A204.1 (cell line): ENCODE measurements around the gene LFNG.

ENCODE experiments used
- FAIRE-seq: peaks from 2 replicates; lab custom pipeline; 2012; peaks lifted over from hg19 to GRCh38; lab: Jason Lieb, UNC

Gene LFNG

DNA sequence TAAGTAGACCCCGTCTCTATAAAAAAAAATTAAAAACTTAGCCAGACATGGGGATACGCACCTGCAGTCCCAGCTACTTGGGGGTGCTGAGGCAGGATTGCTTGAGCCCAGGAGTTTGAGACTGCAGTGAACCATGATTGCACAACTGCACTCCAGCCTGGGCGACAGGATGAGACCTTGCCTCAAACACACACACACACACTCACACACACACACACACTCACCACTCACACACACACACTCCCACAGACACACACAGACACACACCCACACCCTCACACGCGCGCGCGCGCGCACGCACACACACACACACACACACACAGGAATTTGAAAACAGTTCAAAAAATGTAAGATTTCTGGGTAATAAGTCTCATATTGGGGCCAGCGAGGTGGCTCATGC, 34.7 kb upstream of the LFNG start:
- no peak for FAIRE-seq

DNA sequence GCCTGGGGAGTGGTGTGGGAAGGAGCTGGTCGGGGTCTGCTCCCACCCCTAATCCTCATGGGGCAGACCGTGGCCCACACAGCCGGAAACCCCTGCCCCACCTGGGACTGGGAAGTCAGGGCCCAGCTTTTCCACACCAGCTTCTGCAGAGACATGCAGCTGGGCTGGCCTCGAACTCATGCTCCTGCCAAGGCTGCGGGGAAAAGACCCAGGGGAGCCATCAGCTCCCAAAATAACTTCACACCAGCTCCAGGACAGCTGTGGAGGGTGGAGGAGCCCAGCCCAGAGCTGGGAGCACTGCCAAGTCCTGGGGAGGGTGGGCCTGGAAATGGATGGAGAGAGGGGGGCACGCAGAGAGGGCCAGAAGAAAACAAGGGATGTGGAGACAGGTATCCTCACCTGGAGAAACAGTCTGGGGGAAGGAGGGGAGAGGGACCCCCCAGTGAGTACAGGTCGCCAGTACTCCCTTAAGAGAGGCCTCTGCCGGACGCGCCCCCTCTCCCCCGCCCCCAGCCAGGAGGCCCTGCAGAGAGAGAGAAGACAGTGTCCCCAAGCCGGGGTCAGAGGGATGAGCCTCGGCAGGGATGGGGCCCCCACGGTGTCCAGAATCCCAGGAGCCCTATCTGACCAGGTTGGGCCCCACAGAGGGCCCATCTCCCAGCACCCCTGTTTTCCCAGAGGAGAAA, 31.8 kb upstream of the LFNG start:
- no peak for FAIRE-seq

DNA sequence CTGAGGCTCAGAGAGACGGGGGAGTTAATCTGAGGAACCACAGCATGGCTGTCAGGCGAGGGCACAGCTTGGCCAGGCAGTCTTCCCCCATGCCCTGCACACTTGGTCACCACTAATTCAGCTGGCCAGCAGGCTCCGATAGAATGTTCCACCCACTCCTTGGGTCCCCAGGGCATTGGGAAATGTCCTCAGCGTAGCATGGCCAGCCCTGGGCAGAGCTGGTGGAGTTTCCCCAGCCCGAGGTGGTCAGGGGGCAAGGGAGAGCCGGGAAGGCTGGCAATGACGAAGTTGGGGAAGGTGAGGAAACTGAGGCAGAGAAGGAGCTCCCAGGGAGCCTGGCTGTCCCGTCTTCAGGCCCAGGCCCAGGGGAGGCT, 31.3 kb upstream of the LFNG start:
- FAIRE-seq: no peak

DNA sequence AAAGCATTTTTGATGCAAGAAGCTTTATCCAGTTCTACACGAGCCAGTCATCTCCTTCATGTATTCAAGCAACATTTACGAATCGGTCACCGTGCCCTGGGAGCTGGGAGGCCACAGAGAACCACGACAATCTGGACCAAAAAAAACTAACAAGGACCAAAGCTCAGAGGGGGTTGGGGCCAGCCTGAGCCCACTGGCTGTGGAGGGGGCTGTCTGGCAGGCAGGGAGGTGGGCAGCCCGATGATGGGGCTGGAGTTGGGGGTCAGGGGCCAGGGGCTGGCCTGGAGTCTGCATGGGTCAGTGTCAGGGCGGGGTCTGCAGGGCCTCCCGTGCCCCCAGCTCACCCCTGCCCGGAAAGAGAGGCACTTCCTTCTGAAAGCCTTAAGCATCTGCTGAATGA, 30.9 kb upstream of the LFNG start:
- no peak for FAIRE-seq

DNA sequence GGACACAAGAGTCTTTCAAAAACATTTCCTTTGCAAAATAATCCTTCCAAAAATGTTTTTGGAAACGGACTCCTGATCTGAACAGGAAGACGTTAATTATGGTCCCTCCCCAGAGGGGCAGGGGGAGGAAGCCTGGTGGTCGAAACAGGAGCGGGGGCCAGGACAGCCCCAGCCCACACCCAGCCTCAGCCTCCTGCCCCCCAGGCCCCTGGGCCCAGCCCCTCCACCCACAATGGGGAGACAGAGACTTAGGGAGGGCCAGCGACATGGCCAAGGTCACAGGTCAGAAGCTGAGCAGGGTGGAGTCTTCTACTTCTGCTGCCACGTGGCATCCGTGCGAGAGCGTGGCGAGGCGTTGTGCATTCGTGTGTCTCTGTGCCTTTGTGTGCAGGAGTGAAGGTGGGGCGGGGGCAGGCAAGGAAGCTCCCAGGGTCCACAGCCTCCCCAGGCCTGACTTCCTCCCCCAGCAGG, 29.4 kb upstream of the LFNG start:
- no peak for FAIRE-seq

DNA sequence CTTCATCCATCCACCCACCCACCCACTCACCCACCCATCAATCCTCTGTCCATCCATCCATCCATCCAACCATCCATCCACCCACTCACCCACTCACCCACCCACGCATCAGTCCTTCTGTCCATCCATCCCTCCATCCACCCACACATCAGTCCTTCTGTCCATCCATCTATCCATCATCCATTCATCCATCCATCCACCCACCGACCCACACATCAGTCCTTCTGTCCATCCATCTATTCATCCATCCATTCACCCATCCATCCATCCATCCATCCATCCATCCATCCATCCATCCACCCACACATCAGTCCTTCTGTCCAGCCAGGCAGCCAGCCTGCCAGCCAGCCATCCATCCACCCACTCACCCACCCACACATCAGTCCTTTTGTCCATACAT, 27.5 kb upstream of the LFNG start:
- no peak for FAIRE-seq

DNA sequence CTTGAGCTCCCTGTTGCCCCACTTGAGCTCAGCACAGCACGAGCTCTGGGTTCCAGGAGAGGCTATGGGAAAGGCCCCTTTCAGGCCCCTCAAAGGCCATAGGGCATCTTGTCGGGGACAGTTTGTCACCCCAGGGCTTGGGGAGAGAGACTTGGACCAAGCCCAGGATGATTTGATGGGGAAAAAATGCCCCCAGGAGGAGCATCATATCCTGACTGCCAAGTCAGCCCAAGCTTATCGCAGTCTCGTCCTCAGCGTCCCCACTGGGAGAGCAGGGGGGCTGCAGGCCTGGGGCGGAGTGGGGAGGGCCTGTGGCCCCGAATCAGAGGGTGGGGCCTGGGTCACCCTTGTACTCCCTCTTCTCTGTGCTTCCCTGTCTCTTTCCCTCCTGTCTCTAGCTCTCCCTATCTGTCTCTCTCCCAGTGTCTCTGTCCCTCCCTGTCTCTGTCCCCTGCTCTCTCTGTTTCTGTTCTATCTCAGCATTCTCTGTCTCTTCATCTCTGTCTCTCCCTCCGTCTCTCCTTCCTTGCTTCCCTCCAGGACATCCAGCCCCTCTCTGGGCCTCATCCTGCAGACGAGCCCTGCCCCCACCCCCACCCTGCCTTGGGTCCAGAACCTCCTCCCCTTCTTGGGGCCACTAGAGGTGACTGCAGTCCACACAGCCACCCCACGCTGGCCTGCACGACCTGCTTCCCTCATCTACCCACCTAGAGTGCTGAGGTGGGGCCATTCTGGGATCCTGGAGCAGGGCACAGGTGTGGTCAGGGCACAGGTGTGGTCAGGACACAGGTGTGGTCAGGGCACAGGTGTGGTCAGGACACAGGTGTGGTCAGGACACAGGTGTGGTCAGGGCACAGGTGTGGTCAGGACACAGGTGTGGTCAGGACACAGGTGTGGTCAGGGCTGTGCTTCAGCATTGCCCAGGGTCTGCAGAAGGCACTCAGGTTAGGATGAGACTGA, 26.1 kb upstream of the LFNG start:
- no peak for FAIRE-seq

DNA sequence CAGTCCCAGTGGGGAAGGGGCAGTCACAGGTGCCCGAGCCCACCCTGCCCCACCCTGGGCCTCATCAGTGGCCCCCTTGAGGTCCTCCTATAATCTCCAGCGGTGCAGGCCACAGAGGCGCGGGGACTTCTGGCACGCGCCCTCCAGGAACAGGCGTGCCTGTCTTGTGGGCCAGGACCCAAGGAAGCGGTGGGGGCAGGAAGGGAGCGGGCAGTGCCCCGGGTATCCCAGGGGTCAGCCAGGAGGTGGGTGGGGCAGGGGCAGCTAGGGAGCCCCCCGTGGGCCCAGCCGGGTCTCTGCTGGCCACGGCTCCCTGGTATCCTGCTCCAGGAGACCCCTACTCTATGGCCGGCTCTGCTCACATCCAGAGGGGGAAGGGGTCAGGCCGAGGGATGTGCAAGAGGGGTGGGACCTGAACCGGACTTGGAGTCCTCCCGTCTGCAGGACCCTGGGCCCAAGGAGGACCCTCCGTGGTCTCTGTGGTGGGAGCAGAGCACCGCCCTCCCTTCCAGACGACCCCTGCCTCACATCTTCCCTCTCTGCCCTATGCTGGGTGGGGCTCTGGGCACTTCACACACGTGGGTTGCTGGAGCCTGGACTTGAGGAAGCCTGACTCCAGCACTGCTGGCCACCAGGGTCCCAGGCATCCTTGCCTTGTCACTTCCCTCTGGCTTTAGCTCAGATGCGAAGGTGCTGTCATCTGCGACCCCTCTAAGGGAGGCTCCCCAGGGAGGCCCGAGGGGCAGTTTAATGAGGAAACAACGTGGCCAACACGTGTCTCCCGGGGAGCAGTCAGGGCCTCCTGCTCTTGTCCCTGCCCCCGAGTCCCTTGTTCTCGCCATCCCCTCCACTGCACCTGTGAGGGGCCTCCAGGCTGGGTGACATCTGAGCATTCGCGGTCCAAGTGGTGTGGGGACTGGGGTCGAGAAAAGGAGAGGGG, 25.1 kb upstream of the LFNG start:
- no peak for FAIRE-seq

DNA sequence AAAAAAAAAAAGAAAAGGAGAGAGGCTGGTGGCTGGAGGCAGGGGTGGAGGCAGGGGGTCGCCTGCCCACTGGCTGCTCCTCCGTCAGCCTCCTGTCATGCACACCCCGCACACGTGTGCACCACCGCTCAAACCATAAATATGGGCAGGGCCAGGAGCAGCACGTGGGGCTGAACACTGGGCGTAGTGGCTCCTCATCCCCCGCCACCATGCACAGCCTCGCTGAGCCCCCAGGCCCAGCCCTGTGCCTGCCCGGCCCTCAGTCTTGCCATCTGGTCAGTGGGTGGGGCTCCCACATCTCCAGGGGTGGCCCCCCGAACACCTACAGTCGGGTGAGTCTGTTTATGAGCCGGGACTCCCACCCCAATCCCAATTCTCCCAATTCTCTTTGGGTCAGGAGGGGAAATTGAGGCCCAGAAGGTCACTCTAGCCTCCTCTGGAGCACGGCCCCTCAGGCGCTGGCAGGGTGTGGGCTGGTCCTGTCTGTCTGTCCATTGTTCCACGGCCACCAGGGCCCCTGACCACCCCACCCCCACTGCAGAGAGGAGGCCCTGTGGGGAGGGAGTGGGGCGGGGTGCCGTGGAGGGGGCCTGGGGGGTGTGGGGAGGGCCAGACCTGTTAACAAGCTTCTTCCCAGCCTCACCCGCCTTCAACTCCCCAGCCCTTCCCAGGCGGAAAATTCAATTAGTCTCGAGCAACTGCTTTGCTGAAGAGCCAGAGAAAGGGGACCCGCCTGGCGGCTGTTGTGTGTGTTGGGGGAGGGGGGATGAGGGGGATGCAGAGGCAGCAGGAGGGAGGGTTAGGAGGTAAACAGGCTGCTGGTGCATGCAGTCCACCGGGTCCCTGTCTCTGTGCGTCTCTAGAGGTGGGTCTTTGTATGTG, 23.9 kb upstream of the LFNG start:
- no peak for FAIRE-seq

DNA sequence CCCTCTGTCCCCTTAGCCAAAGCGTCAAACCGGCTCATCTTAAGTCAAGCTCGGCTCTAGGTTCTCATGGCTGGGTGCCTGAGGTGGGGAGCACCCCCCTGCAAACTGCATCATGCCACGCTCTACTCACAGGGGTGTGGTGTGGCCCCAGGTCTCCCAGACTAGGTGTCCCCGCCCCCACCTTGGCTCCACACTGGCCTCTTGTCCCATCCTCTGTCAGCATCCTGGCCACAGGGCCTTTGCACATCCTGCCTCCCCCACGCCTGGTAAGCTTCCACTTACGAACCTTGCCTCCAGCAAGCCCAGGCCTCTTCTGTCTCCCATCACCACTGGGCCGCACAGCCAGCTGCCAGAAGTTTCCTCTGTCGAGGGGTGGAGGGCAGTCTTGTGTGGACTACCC, 23.2 kb upstream of the LFNG start:
- FAIRE-seq: no peak

DNA sequence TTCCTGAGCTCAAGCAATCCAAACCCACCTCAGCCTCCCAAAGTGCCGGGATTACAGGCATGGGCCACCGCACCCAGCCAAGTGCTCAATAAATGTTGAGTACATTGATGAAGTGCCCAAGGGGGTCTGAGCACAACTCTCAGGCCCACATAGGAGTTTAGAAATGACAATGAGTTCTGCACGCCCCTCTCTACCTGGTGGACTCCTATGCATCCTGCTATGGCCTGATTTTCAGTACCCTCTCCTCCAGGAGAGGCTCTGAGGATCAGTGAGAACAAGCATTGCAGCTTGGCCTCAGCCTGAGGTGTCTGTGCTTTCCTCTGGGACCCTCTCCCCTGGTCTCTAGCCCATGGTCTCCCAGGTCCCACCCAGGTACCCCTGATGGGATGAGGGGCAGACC, 22.5 kb upstream of the LFNG start:
- no peak for FAIRE-seq

DNA sequence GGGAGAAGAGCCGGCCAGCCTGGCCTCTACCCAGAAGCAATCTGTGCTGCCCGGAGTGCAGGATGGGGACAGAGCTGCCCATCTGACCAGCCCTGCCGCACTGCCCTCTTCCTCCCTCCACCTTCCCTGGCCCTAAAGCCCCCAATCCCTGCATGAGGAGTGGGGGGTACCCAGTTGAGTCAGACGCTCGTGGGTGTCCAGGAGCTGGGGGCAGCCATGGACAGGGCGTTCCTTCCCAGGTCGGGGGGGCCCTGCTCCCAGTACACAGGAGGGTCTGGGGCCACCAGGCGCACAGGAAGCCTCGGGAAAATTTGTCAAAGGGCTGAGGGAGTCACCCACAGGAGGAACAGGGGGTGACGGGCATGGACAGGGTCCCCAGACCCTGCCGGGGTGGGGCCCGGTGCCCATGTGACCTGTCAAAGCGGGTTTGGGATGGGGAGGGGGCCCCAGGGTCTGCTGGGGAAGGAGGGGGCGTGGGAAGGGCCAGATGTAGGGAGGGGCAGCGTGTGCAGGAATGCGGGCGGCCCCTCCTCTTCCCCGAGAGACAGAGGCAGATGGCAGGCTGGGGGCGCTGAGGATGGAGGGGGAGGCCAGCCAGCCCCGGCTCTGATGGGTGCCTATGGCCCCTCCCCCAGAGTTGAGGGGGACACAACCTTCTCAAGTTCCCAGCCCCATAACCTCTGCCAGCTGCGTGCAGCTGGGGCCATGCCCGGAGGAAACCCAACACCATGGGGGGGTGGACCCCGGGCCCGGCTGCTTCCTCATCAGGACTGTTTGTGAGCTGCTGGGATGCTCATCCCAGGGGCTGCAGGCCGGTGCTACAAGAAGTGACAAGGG, 21.9 kb upstream of the LFNG start:
- FAIRE-seq: no peak

DNA sequence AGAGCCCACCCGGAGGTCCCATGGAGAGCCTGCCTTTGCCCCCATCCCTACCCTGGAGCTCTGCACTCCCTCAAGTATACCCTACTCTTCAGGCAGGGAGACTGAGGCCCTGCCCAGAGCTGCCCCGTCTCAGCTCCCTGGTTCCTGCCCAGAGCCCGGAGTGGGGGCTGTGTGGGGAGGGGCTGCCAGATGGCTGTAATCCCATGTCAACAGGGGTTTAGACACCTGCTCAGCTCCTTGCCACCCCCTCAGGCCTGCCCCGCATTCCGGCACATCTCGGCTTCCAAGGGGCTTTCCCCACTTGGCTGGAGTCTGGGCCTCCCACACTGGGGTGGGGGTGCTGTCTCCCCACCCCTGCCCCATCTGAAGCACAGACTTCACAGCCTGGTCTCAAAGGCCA, 20.9 kb upstream of the LFNG start:
- no peak for FAIRE-seq

DNA sequence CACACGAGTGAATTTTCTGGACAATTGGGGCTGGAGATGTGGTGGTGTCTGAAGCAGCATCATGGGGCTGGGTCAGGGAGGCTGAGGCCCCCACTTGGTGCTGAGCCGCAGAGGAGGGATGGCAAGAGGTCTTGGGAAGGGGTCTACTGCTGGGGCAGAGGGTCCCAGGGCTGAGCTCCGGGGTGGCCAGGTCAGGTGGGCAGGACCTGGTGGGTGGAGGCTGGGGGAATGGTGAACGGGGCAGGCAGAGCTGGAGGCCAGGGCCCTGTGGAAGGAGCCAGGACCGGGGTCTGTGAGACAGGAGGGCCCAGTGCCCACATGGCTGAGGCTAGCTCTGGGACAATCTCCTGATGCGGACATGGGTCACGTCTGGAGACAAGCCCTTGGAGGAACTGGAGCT, 20.4 kb upstream of the LFNG start:
- no peak for FAIRE-seq

DNA sequence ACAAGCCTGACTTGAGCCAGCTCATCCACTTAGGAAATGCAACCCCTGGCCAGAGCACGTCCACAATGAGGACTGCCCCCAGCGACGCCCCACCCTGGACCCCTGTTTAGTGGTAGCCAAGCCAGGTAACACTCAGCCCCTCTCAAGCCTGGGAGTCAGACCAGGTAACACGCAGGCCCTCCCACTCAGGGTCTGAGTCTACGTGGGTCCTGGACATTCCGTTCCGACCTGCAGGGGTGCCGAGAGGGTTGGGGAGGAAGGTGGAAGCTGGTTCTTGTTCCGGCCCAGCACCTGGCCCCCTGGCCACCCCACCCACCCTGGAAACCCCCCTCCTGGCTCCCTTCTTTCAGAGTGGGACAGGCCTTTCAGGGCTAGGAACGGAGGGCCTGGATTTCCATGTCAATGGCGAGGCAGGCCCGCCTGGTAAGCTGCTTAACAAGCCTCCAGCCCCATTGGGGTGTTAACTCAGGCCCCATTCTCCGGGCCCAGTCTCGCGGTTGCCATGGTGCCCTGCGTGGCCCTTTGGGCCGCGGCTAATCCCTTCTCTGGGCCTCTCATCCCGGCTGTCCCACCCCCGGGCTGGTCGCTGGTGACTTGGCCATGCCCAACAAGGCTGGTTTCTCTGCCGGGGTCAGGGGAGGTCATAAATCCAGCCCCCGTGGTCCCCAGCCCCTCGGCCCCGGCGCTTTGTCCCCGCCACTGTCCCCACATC, 19.7 kb upstream of the LFNG start:
- FAIRE-seq: no peak

DNA sequence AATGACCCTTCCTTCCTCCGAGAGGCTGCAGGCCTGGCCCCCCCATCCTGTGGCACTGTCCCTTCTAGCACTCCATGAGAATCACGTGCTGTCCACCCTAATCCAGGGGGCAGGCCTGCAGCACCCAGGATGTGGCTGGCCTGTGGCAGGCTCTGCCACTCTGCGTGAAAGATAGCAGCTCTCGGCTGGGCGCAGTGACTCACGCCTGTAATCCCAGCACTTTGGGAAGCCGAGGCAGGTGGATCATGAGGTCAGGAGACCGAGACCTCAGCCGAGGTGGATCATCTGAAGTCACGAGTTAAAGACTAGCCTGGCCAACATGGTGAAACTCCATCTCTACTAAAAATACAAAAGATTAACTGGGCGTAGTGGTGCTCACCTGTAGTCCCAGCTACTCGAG, 18.9 kb upstream of the LFNG start:
- FAIRE-seq: no peak

DNA sequence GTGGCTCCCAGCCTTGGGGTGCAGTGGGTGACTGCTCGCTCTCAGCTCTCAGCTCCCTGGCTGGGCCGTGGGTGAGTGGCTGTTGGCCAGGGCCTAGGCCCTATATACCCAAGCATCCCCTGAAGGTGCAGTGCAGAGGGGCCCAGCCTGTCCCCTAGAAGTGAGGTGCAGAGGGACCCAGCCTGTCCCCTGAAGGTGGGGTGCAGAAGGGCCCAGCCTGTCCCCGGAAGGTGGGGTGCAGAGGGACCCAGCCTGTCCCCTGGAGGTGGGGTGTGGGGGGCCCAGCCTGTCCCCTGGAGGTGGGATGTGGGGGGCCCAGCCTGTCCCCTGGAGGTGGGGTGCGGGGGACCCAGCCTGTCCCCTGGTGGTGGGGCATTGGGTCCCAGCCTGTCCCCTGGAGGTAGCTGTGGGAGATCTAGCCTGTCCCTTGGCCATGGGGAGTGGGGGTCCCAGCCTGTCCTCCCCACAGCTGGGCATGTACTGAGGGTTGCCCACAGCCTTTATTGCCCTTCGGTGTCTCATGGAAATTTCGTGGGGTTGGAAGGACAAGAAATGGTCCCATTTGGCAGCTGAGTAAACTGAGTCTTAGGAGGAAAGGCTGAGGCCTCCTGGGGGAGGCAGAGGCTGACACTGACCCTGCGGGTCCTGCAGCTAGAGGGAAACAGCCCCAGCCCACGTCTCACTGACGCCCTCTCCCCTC, 17.5 kb upstream of the LFNG start:
- no peak for FAIRE-seq

DNA sequence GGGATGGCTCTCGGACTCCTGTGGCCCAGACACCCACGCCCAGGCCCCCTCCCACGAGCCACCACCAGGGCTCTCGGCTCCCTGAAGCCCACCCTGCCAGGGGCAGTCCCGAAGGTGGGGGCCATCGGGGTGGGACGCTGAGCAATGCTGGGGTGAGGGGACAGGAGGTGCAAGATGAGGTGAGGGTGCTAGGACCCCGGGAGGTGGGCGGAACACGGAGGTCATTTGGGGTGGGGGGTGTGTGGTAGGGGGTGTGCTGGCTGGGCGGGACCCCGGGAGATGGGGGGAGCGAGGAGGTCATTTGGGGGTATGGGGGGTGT, 17.0 kb upstream of the LFNG start:
- no peak for FAIRE-seq
